GM18867 (cell line): ENCODE results near the gene DCHS1.

Experiments
- ATAC-seq: cut with Tn5 transposase; IDR thresholded peaks from one replicate; pipeline ENCODE4 v1.9.1; 2021; ENCODE audit warnings: mild to moderate bottlenecking, moderate library complexity; ENCODE audit not compliant: unreplicated experiment

The DCHS1 gene

GRCh38 chr11:6596239-6596877 is 59.3 kb downstream of the DCHS1 start:
- no peak for ATAC-seq

GRCh38 chr11:6594142-6594768 is 61.4 kb downstream of the DCHS1 start:
- ATAC-seq, result no peak

- no peak for ATAC-seq
Measured at GRCh38 chr11:6588018-6588417, 67.6 kb downstream of the DCHS1 start.

GRCh38 chr11:6587360-6587953 is 68.2 kb downstream of the DCHS1 start:
- no peak for ATAC-seq

GRCh38 chr11:6586434-6587359 is 68.9 kb downstream of the DCHS1 start:
- no peak for ATAC-seq

GRCh38 chr11:6584528-6584927 is 71.1 kb downstream of the DCHS1 start:
- no peak for ATAC-seq

GRCh38 chr11:6583584-6583983 is 72.0 kb downstream of the DCHS1 start:
- no peak for ATAC-seq

GRCh38 chr11:6579681-6580080 is 75.9 kb downstream of the DCHS1 start:
- no peak for ATAC-seq

GRCh38 chr11:6578134-6578533 is 77.5 kb downstream of the DCHS1 start:
- ATAC-seq, result no peak

GRCh38 chr11:6576471-6577373 is 78.9 kb downstream of the DCHS1 start:
- ATAC-seq, result no peak

- no peak for ATAC-seq
Measured at GRCh38 chr11:6574816-6575715, 80.5 kb downstream of the DCHS1 start.

- ATAC-seq, result no peak
Measured at GRCh38 chr11:6572215-6572614, 83.4 kb downstream of the DCHS1 start.

- no peak for ATAC-seq
Measured at GRCh38 chr11:6571434-6572008, 84.1 kb downstream of the DCHS1 start.
